Hepatocyte (in vitro differentiated cells): ENCODE measurements around the gene HES5.

Experiments used
- CTCF ChIP-seq: fragments of 200-600 bp; sonication (generic); IDR thresholded peaks from 2 replicates; pipeline ENCODE4 v1.5.1; 2016; ENCODE audit warnings: antibody characterized with exemption, mild to moderate bottlenecking; ENCODE audit not compliant: poor library complexity
- EZH2 ChIP-seq: fragments of 200-600 bp; sonication (generic); IDR thresholded peaks from 2 replicates; pipeline ENCODE4 v1.6.1; 2016; ENCODE audit warnings: antibody characterized with exemption, mild to moderate bottlenecking, borderline replicate concordance

- TF ChIP-seq CTCF, result no peak
- TF ChIP-seq EZH2, result no peak
Measured at GRCh38 chr1:2534315-2534686, 4.2 kb upstream of the HES5 start.
